Stomach (tissue), 9 donors: ENCODE measurements around the gene ASXL3. TPM values are rescaled to one million over a fixed set of nuclear protein-coding genes. Genes with fewer than 3 reads are reported as not detected.

Experiments
- DNase-seq, 2 donors: peaks; one replicate each; pipeline versions ENCODE4 v3.0.0 to v3.0.0-alpha.2; 2013 to 2019
- H3K27ac ChIP-seq, 5 donors: fragments of 200-600 bp in 4 of 5; sonication (generic) in 4 of 5; one replicate each; pipeline ENCODE4 v1.5.1; 2013 to 2019; ENCODE audit warnings: mild to moderate bottlenecking in 1 of 5, moderate library complexity in 1 of 5
- H3K27me3 ChIP-seq, 3 donors: fragments of 200-600 bp; sonication (generic); one replicate each; pipeline ENCODE4 v1.5.1; 2017 to 2019; ENCODE audit warnings: mixed run types in 1 of 3
- H3K36me3 ChIP-seq, 4 donors: fragments of 200-600 bp; sonication (generic); 1 replicate in 3 of 4; 2 replicates in 1 of 4; pipeline ENCODE4 v1.5.1; 2016 to 2019
- H3K4me1 ChIP-seq, 4 donors: fragments of 200-600 bp; sonication (generic); one replicate each; pipeline ENCODE4 v1.5.1; 2016 to 2019
- H3K4me3 ChIP-seq, 4 donors: fragments of 200-600 bp; sonication (generic) in 3 of 4; one replicate each; pipeline ENCODE4 v1.5.1; 2016 to 2019; ENCODE audit warnings: mild to moderate bottlenecking in 1 of 4
- H3K9me3 ChIP-seq, 4 donors: fragments of 200-600 bp; sonication (generic); one replicate each; pipeline ENCODE4 v1.5.1; 2016 to 2019
- EP300 ChIP-seq: sonication (generic); formaldehyde crosslinking; IDR thresholded peaks from one replicate; pipeline ENCODE4 v1.6.1; 2017; ENCODE audit warnings: antibody characterized with exemption
- POLR2A ChIP-seq, 4 donors: fragments of 450-650 bp; IDR thresholded peaks; one replicate each; pipeline ENCODE4 v1.6.1; 2016; ENCODE audit warnings: antibody characterized with exemption in 4 of 4, control low read depth in 2 of 4, mild to moderate bottlenecking in 1 of 4, moderate library complexity in 1 of 4
- POLR2AphosphoS5 ChIP-seq, 3 donors: sonication (generic); formaldehyde crosslinking; IDR thresholded peaks; one replicate each; pipeline ENCODE4 v1.6.1; 2016; ENCODE audit warnings: antibody characterized with exemption in 3 of 3
- WGBS, 5 donors: extraction: QIAGEN DNeasy Blood & Tissue Kit in 3 of 5; methylation state at CpG; one replicate each; pipeline versions ENCODE4 v1.1.5 to v1.1.7; 2013 to 2018; 5-methylcytosine and 5-hydroxymethylcytosine counted together
- intact Hi-C: fragments of 100-400 bp; cut with DNase I; formaldehyde crosslinking; loops from one replicate; pipeline ENCODE4 v1.15.1; 2023; ENCODE audit warnings: low total_unique reads
- polyA plus RNA-seq, 3 donors: library from polyadenylated mRNA; stranded (reverse); fragments of 200-250 nt; gene quantifications; one replicate each; pipeline ENCODE4 v1.2.3, GENCODE V29; 2013
- total RNA-seq, 5 donors: library from RNA; depleted of rRNA; stranded (reverse); fragments of >200 nt; gene quantifications; one replicate each; pipeline versions ENCODE4 v1.1.0 to v1.2.3, GENCODE V29; 2014 to 2016
- TF ChIP-seq, protein P1 (sequence below), 7 experiments: fragments of 450-650 bp in 4 of 7; fragments of 200-600 bp in 3 of 7; sonication (generic) in 3 of 7; IDR thresholded peaks; one replicate each; pipeline ENCODE4 v1.5.1; 2016 to 2019; ENCODE audit warnings: antibody characterized with exemption in 7 of 7, control low read depth in 2 of 7, mild to moderate bottlenecking in 1 of 7
- donor health status: healthy with polysubstance abuse.
- donor health status: Bipolar disorder and iron deficiency.
- donor health status: healthy.

The ASXL3 gene
- total and polyA plus RNA-seq, 8 donors: 0.28 to 8.0 (median 1.2) TPM; not detected in 1

DNA sequence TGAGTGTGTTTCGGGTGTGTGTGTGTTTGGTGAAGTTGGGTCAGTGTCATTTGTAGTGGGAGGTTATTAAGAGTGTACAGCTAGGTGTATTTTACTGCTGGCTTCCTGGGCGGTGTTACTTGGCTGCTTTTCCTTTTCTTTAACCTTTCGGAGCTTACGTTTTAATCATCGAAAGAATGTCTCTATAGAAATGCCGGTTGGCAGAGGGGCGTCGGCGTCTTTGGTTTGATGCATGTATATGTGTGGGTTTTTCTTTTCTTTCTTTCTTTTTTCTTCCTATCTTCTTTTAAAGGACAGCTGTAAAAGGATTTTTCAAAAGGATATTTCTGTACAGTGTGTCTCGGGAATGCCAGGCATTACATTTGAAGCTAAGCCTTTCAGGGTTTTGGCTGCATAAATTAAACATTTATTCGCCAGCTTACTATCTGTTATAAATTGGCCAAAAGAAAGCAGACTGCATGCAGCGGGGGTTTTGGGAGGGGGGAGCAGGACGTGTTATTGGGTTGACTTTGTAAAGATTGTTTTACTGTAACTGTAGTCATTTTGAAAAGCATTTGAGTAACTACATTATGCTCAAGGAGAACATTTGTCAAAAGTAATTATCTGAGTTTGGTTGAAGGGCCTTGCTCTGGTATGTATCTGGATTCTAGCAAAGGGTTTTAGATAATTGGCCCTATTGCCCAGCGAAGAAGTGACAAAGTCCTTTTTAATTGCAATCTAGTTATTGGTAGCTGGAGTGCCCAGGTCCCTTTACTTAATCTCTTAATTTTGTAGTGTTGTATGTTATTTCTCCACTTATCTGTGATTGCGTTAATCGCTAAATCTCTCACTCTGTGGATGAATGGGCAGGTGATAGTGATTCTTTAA lies 1.6 kb downstream of the ASXL3 start:
- Histone ChIP-seq H3K9me3 (no peaks in the 10 kb centered on the region), H3K4me3 (peak overlapping the region; percentile 62 to 79 (median 69)), H3K27me3 (peaks cover 0 to 13% (median 0%) of the 10 kb centered on the region in 3 donors), H3K27ac (peak overlapping the region; percentile 80 to 94 (median 89)), H3K4me1 (peaks cover 3 to 46% (median 24%) of the 10 kb centered on the region in 4 donors), H3K36me3 (no peaks in the 10 kb centered on the region)
- intact Hi-C loops: no loop called here
- peak in 1 of 2 donors; percentile 17 for DNase-seq
- WGBS, 5 donors: 10 to 21% (median 18%) methylated on average over 16 of the region's 16 CpGs
- TF ChIP-seq EP300 (no peak), POLR2AphosphoS5 (IDR thresholded peaks at IDR 0.05) (peak in 1 of 3 donors; percentile 0), POLR2A (IDR thresholded peaks at IDR 0.05) (no peak)

DNA sequence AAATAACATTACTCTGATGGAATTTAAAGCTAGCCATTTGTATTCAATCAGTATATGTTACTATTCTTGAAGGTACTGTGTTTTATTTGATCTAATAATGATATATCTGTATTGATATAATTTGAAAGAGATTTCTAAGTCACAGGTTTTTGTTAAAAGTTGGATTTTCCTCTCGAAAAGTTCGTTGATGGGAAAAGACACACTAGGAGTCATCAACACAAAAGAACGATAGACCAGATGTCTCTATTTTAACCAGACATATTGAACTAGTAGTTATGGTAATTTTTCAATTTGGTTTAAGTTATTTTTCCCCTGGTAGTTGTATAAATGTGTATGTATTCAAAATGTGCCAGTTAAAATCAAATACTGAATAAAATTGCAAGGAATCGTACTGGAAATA lies 2.5 kb downstream of the ASXL3 start:
- intact Hi-C loops: no loop called here
- WGBS, 5 donors: 79 to 91% (median 83%) methylated on average over 4 of the region's 4 CpGs
- no peaks in the 10 kb centered on the region for H3K9me3 ChIP-seq

DNA sequence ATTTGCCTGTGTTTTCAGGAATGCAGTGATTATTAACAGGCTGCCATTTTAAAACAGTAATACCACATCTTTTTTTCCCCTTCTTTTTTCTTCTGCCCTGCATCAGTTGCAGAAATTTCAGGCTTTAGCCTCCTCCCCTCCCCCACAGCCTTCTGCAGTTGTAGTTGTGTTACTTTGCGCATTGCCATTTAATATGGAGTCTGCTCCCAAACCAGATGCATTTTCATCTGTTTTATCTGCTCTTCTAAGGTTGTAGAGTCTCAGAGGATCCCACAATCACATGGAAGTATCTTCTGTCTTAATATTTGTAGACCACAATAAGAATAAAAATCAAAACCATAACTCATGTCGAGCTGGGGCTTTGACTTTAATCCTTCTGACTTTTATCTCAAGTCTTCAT lies 3.8 kb downstream of the ASXL3 start:
- Histone ChIP-seq H3K36me3 (no peaks in the 10 kb centered on the region), H3K4me1 (peaks cover 3 to 51% (median 26%) of the 10 kb centered on the region in 4 donors), H3K9me3 (no peaks in the 10 kb centered on the region), H3K27ac (peak overlapping the region in 2 of 5 donors; percentile 2 to 51), H3K27me3 (peaks cover 0 to 13% (median 0%) of the 10 kb centered on the region in 3 donors), H3K4me3 (no peak overlapping the region)
- TF ChIP-seq, protein P1, sequence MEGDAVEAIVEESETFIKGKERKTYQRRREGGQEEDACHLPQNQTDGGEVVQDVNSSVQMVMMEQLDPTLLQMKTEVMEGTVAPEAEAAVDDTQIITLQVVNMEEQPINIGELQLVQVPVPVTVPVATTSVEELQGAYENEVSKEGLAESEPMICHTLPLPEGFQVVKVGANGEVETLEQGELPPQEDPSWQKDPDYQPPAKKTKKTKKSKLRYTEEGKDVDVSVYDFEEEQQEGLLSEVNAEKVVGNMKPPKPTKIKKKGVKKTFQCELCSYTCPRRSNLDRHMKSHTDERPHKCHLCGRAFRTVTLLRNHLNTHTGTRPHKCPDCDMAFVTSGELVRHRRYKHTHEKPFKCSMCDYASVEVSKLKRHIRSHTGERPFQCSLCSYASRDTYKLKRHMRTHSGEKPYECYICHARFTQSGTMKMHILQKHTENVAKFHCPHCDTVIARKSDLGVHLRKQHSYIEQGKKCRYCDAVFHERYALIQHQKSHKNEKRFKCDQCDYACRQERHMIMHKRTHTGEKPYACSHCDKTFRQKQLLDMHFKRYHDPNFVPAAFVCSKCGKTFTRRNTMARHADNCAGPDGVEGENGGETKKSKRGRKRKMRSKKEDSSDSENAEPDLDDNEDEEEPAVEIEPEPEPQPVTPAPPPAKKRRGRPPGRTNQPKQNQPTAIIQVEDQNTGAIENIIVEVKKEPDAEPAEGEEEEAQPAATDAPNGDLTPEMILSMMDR (IDR thresholded peaks at IDR 0.05): no peak
- WGBS, 5 donors: 44 to 55% (median 45%) methylated on average over 2 of the region's 2 CpGs
- intact Hi-C loops: no loop called here
- peak in 1 of 2 donors; percentile 23 for DNase-seq

More for the DNA sequence above, 2.5 kb downstream of the ASXL3 start:
- no peak for DNase-seq
- Histone ChIP-seq H3K27ac (no peak overlapping the region), H3K36me3 (no peaks in the 10 kb centered on the region), H3K4me1 (peaks cover 3 to 48% (median 26%) of the 10 kb centered on the region in 4 donors), H3K4me3 (no peak overlapping the region), H3K27me3 (peaks cover 0 to 13% (median 0%) of the 10 kb centered on the region in 3 donors)
- TF ChIP-seq POLR2AphosphoS5 (IDR thresholded peaks at IDR 0.05) (no peak), EP300 (no peak), POLR2A (IDR thresholded peaks at IDR 0.05) (no peak)
- TF ChIP-seq, protein P1 (IDR thresholded peaks at IDR 0.05): no peak

DNA sequence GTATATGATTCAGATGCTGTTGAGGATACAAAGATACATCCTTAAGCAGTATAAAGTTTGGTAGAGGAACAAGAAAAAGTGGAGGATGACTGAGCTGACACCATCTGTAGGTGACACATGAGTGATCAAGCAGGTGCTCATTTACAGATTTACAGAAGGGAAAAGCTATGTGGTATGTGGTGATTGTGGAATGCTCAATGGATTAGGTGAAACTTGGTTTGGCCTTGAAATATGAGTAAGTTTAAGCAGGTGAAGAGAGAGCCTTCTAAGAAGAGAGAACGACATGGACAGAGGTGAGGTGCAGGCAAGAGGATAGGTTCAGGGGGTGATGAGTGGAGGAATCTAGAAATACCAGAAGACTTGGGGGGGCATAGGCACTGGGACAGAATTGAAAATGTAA lies 5.9 kb downstream of the ASXL3 start:
- intact Hi-C loops: no loop called here
- Histone ChIP-seq H3K9me3 (no peaks in the 10 kb centered on the region), H3K36me3 (no peaks in the 10 kb centered on the region), H3K27ac (peak overlapping the region in 2 of 5 donors; percentile 13 to 34), H3K4me3 (no peak overlapping the region), H3K27me3 (peaks cover 0 to 3% (median 0%) of the 10 kb centered on the region in 3 donors), H3K4me1 (peaks cover 3 to 40% (median 21%) of the 10 kb centered on the region in 4 donors)
- WGBS, 5 donors: 79 to 92% (median 81%) methylated on average over 1 of the region's 1 CpG
- no peak for DNase-seq
- TF ChIP-seq, protein P1 (IDR thresholded peaks at IDR 0.05): no peak
- TF ChIP-seq EP300 (no peak), POLR2AphosphoS5 (IDR thresholded peaks at IDR 0.05) (no peak), POLR2A (IDR thresholded peaks at IDR 0.05) (no peak)
